H1 (cell line): ENCODE results near the gene MRC2. TPM values are rescaled to one million over a fixed set of nuclear protein-coding genes. Genes with fewer than 3 reads are reported as not detected.

Experiments
- ATF3 ChIP-seq: IDR thresholded peaks from 2 replicates; pipeline ENCODE4 v1.6.1; 2011; ENCODE audit warnings: low read depth, mild to moderate bottlenecking, low read length; ENCODE audit not compliant: insufficient read depth
- CHD7 ChIP-seq: fragments of 300-600 bp; sonication (generic); IDR thresholded peaks from 2 replicates; pipeline ENCODE4 v1.7.1; 2012; ENCODE audit warnings: low read length, moderate library complexity, mild to moderate bottlenecking, inconsistent platforms; ENCODE audit not compliant: insufficient replicate concordance
- CTBP2 ChIP-seq: IDR thresholded peaks from 2 replicates; pipeline ENCODE4 v1.7.0; 2011; ENCODE audit warnings: borderline replicate concordance, mild to moderate bottlenecking, moderate library complexity, mixed read lengths, low read length; ENCODE audit not compliant: insufficient read depth, insufficient read length
- KDM5A ChIP-seq: fragments of 200-600 bp; IDR thresholded peaks from 2 replicates; pipeline ENCODE4 v1.7.1; 2012; ENCODE audit warnings: mild to moderate bottlenecking, low read length, inconsistent platforms, mixed read lengths
- POU5F1 ChIP-seq: IDR thresholded peaks from 2 replicates; pipeline ENCODE4 v1.6.1; 2011; ENCODE audit warnings: low read depth, mild to moderate bottlenecking, low read length, moderate library complexity
- SUZ12 ChIP-seq: fragments of 200-600 bp; sonication (generic); IDR thresholded peaks from 2 replicates; pipeline ENCODE4 v1.6.1; 2012; ENCODE audit warnings: mild to moderate bottlenecking, inconsistent platforms, low read length, moderate library complexity, mixed read lengths
- TBP ChIP-seq: IDR thresholded peaks from 2 replicates; pipeline ENCODE4 v1.6.1; 2011; ENCODE audit warnings: low read depth, low read length, improper control_type of control experiment
- polyA plus RNA-seq, 7 experiments: library from polyadenylated mRNA; depleted of rRNA in 3 of 7; stranded (reverse) in 5 of 7; unstranded in 2 of 7; fragments of >200 nt in 5 of 7; fragments of 200-250 nt in 2 of 7; gene quantifications; 1 replicate in 5 of 7; 2 replicates in 1 of 7; 4 replicates in 1 of 7; pipeline versions ENCODE4 v1.2.1 to v1.2.3, GENCODE V29; 2011 to 2013; ENCODE audit warnings: missing spikeins in 2 of 7, mixed read lengths in 2 of 7
- total RNA-seq: library from RNA; stranded (reverse); fragmentation: NEBNext Ultra II Directional; extraction: Animal tissue kit (Norgen Biotek cat#: 25700); gene quantifications from 2 replicates; pipeline ENCODE4 v1.2.1, GENCODE V29; 2021

The MRC2 gene
- total and polyA plus RNA-seq, 2 of the 8 experiments (the other 6 are each of a cell fraction or from before 2014, with no cell fraction given), result 7.0 to 24.2 TPM

DNA sequence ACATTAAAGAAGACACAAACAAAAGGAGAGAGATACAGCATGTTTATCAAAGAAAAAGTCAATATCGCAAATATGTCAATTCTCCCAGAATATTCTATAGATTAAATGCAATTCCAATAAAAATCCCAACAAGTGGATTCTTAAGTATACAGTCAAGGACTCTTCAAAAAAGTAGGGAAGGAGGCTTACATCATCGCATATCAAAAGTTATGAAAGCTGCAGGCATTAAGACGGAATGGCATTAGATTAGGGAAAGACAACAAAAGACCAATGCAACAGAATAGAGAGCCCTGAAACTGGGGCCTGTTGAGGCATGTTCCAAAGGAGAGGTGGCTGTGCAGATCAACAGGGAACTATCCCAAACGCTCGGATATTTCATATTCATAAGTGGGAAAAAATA lies 104.7 kb downstream of the MRC2 start (continued):
- TF ChIP-seq CHD7 (no peak), ATF3 (no peak), CTBP2 (no peak), SUZ12 (no peak), POU5F1 (no peak), TBP (no peak), KDM5A (no peak)
